IgD-negative memory B cell (primary cell): ENCODE measurements around the gene KRT6B. TPM values are rescaled to one million over a fixed set of nuclear protein-coding genes. Genes with fewer than 3 reads are reported as not detected.

ENCODE experiments used
- H3K27ac Mint-ChIP-seq, 3 donors: one replicate each; pipeline ENCODE4 v1.8.0; 2020 to 2022; ENCODE audit warnings: mild to moderate bottlenecking in 3 of 3, mixed read lengths in 3 of 3, moderate library complexity in 1 of 3
- H3K27me3 Mint-ChIP-seq: one replicate; pipeline ENCODE4 v1.8.0; 2021; ENCODE audit warnings: mixed read lengths
- H3K36me3 Mint-ChIP-seq: one replicate; pipeline ENCODE4 v1.8.0; 2020; ENCODE audit warnings: mild to moderate bottlenecking, mixed read lengths
- H3K4me1 Mint-ChIP-seq, 3 donors: one replicate each; pipeline ENCODE4 v1.8.0; 2020 to 2022; ENCODE audit warnings: mixed read lengths in 3 of 3, mild to moderate bottlenecking in 1 of 3
- H3K4me3 Mint-ChIP-seq, 4 donors: one replicate each; pipeline ENCODE4 v1.8.0; 2020 to 2022; ENCODE audit warnings: mild to moderate bottlenecking in 4 of 4, mixed read lengths in 4 of 4, moderate library complexity in 3 of 4
- H3K9me3 Mint-ChIP-seq, 3 donors: one replicate each; pipeline ENCODE4 v1.8.0; 2020 to 2021; ENCODE audit warnings: mixed read lengths in 3 of 3, mild to moderate bottlenecking in 1 of 3
- polyA plus RNA-seq: library from polyadenylated mRNA; unstranded; fragments of 300-500 nt; fragmentation: Illumina TruSeq; gene quantifications from one replicate; pipeline ENCODE4 v1.2.3, GENCODE V29; 2021

The KRT6B gene
- polyA plus RNA-seq, 1 donor from 2014 or later, result not detected

- H3K27me3 Mint-ChIP-seq, result peaks cover 6% of the 10 kb centered on the region
- no peak overlapping the region for H3K27ac Mint-ChIP-seq
- peaks cover 0 to 3% (median 0%) of the 10 kb centered on the region in 3 donors for H3K9me3 Mint-ChIP-seq
- H3K36me3 Mint-ChIP-seq, result peaks cover 2% of the 10 kb centered on the region
- H3K4me1 Mint-ChIP-seq, result peaks cover 0 to 7% (median 7%) of the 10 kb centered on the region in 3 donors
- H3K4me3 Mint-ChIP-seq, result no peak overlapping the region
These were observed 5.4 kb downstream of the KRT6B start for GRCh38 chr12:52446367-52447045.

GRCh38 chr12:52445876-52446275 is 6.1 kb downstream of the KRT6B start:
- H3K4me3 Mint-ChIP-seq, result no peak overlapping the region
- H3K36me3 Mint-ChIP-seq, result peaks cover 2% of the 10 kb centered on the region
- peaks cover 0 to 7% (median 7%) of the 10 kb centered on the region in 3 donors for H3K4me1 Mint-ChIP-seq
- H3K27ac Mint-ChIP-seq, result peak overlapping the region in 1 of 3 donors; percentile 12
- peaks cover 12% of the 10 kb centered on the region for H3K27me3 Mint-ChIP-seq
- peaks cover 0 to 3% (median 0%) of the 10 kb centered on the region in 3 donors for H3K9me3 Mint-ChIP-seq

GRCh38 chr12:52444647-52445595 is 7.0 kb downstream of the KRT6B start:
- Mint-ChIP-seq H3K4me3 (no peak overlapping the region), H3K27ac (no peak overlapping the region), H3K4me1 (peaks cover 0 to 7% (median 7%) of the 10 kb centered on the region in 3 donors), H3K36me3 (peaks cover 2% of the 10 kb centered on the region), H3K27me3 (peaks cover 13% of the 10 kb centered on the region), H3K9me3 (peaks cover 0 to 3% (median 0%) of the 10 kb centered on the region in 3 donors)

DNA sequence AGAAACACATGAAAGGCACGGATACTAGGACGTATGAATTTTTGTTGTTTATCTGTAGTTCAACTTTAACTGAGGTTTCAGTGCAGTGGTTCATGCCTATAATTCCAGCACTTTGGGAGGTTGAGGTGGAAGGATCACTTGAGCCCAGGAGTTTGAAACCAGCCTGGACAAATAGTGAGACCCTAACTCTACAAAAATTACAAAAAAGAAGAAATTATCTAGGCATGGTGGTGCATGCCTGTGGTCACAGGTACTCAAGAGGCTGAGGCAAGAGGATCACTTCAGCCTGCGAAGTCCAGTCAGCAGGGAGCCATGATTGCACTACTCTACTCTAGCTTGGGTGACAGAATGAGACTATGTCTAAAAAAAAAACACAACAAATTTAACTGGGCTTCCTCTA is 8.0 kb downstream of the KRT6B start:
- Mint-ChIP-seq H3K9me3 (peaks cover 0 to 3% (median 0%) of the 10 kb centered on the region in 3 donors), H3K27ac (no peak overlapping the region), H3K4me3 (no peak overlapping the region), H3K4me1 (peaks cover 0 to 7% (median 7%) of the 10 kb centered on the region in 3 donors), H3K36me3 (peaks cover 2% of the 10 kb centered on the region), H3K27me3 (peaks cover 12% of the 10 kb centered on the region)

DNA sequence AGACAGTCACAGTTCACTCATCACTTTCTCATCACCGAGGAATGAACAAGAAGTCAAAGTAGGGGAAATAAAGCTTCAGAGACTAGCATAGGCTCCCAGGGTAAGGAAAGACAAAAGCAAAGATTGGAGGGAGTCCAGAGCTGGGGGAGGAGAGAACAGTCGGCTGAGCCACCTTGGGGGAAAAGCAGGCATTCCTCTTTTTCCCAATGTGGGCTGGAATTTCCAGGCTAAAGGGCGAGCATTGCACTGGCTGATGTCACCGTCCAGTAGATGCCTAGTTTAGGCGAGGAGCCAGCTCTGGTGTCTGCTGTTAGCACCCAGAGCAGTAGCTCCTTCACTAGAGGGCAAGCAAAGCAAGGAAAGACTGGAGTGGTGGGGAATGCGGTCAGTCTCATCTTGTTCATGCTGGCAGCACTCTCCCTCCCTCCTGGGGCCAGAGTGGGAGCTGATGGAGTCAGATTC is 9.3 kb downstream of the KRT6B start:
- H3K4me3 Mint-ChIP-seq, result no peak overlapping the region
- H3K36me3 Mint-ChIP-seq, result no peaks in the 10 kb centered on the region
- no peak overlapping the region for H3K27ac Mint-ChIP-seq
- no peaks in the 10 kb centered on the region for H3K4me1 Mint-ChIP-seq
- H3K27me3 Mint-ChIP-seq, result peaks cover 12% of the 10 kb centered on the region
- H3K9me3 Mint-ChIP-seq, result peaks cover 0 to 3% (median 0%) of the 10 kb centered on the region in 3 donors

GRCh38 chr12:52441320-52441911 is 10.5 kb downstream of the KRT6B start:
- no peak overlapping the region for H3K4me3 Mint-ChIP-seq
- peaks cover 17% of the 10 kb centered on the region for H3K27me3 Mint-ChIP-seq
- H3K4me1 Mint-ChIP-seq, result no peaks in the 10 kb centered on the region
- H3K36me3 Mint-ChIP-seq, result no peaks in the 10 kb centered on the region
- no peaks in the 10 kb centered on the region for H3K9me3 Mint-ChIP-seq
- no peak overlapping the region for H3K27ac Mint-ChIP-seq

DNA sequence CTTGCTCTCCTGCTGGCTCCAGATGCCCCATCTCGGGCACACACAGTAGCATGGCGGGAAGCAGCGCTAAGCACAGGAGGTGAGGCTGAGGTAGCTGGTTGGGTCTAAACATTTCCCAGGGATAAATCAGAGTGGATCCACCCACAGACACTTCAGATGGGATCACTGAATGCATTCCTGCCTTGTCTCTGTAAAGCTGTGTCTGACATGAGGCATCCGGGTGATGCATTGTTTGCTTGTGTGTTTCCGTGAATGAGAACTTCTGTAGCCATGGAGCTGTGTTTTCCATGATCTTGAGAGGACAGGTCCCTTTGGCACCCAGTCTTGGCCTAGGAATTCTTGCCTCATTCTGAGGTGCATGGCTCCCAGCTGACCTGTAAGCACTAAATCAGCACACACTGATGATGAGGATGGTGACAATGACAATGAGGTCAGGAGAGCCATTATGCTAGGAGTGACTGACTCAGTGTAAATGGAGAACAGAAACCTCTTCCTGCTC is 11.1 kb downstream of the KRT6B start:
- no peak overlapping the region for H3K4me3 Mint-ChIP-seq
- peaks cover 17% of the 10 kb centered on the region for H3K27me3 Mint-ChIP-seq
- H3K27ac Mint-ChIP-seq, result no peak overlapping the region
- H3K4me1 Mint-ChIP-seq, result no peaks in the 10 kb centered on the region
- no peaks in the 10 kb centered on the region for H3K9me3 Mint-ChIP-seq
- H3K36me3 Mint-ChIP-seq, result no peaks in the 10 kb centered on the region

GRCh38 chr12:52439845-52440244 is 12.1 kb downstream of the KRT6B start:
- Mint-ChIP-seq H3K36me3 (no peaks in the 10 kb centered on the region), H3K9me3 (no peaks in the 10 kb centered on the region), H3K27ac (no peak overlapping the region), H3K4me3 (no peak overlapping the region), H3K27me3 (peaks cover 17% of the 10 kb centered on the region), H3K4me1 (no peaks in the 10 kb centered on the region)

GRCh38 chr12:52439420-52439819 is 12.5 kb downstream of the KRT6B start:
- Mint-ChIP-seq H3K4me1 (no peaks in the 10 kb centered on the region), H3K4me3 (no peak overlapping the region), H3K9me3 (no peaks in the 10 kb centered on the region), H3K27me3 (peaks cover 17% of the 10 kb centered on the region), H3K36me3 (no peaks in the 10 kb centered on the region), H3K27ac (no peak overlapping the region)

DNA sequence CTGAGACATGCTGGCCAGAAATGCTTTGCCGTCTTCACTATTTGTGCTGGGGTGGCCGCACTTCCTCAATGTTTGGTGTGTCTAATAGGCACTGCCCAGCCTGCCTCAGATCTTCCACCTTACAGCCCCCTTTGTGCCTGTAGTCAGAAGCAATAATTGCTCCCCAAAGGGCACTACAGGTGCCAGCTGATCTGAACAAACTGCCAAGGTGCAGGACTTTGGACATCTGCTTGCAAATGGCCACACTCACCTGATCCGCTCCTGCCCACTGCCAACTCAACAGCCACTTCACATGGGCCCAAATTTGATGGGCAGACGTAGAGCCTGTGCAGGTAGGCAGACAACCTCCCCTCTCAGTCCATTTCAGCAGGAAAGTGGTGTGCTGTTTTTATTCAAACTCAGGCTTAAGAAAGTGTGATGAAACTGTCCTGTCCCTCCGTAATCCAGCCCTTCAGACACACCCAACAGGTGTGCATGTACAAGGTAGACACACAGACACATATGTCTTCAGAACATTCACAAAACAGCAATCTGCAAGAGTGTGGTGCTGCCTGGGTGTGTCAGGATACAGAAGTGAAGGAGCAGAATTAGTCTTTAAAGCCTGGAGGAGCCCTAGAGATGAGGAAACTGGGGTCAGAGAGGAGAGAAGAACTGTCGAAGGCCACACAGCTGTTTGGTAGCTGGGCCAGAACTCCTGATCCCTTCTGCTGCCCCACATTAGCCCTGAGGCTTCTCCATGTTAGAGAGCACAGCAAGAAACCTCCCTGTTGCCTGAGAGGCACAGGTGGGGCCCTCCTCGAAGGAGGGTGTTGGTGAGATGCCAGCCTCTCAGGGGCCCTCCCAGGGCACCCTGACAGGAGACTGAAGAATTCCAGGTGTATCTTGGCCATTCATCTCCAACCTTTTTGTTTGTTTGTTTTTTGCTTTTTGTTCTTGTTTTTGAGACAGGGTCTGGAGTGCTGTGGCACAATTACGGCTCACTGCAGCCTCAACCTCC is 13.3 kb downstream of the KRT6B start:
- Mint-ChIP-seq H3K27me3 (peaks cover 17% of the 10 kb centered on the region), H3K4me3 (no peak overlapping the region), H3K9me3 (no peaks in the 10 kb centered on the region), H3K36me3 (no peaks in the 10 kb centered on the region), H3K4me1 (no peaks in the 10 kb centered on the region), H3K27ac (no peak overlapping the region)

GRCh38 chr12:52437508-52437907 is 14.4 kb downstream of the KRT6B start:
- Mint-ChIP-seq H3K4me1 (no peaks in the 10 kb centered on the region), H3K4me3 (no peak overlapping the region), H3K9me3 (no peaks in the 10 kb centered on the region), H3K27me3 (peaks cover 17% of the 10 kb centered on the region), H3K27ac (no peak overlapping the region), H3K36me3 (no peaks in the 10 kb centered on the region)

- Mint-ChIP-seq H3K27ac (peak overlapping the region in 1 of 3 donors; percentile 28), H3K4me3 (no peak overlapping the region), H3K4me1 (no peaks in the 10 kb centered on the region), H3K9me3 (no peaks in the 10 kb centered on the region), H3K36me3 (no peaks in the 10 kb centered on the region), H3K27me3 (peaks cover 15% of the 10 kb centered on the region)
These were observed 15.0 kb downstream of the KRT6B start for GRCh38 chr12:52436828-52437474.

GRCh38 chr12:52436000-52436827 is 15.7 kb downstream of the KRT6B start:
- no peaks in the 10 kb centered on the region for H3K9me3 Mint-ChIP-seq
- H3K27me3 Mint-ChIP-seq, result peaks cover 11% of the 10 kb centered on the region
- H3K36me3 Mint-ChIP-seq, result no peaks in the 10 kb centered on the region
- H3K4me1 Mint-ChIP-seq, result no peaks in the 10 kb centered on the region
- peak overlapping the region in 1 of 3 donors; percentile 28 for H3K27ac Mint-ChIP-seq
- H3K4me3 Mint-ChIP-seq, result no peak overlapping the region
